Gastroesophageal sphincter (tissue), 4 donors: ENCODE results near the gene ERCC4. TPM values are rescaled to one million over a fixed set of nuclear protein-coding genes. Genes with fewer than 3 reads are reported as not detected.

Experiments used
- ATAC-seq: fragments of 150-250 bp; one replicate; pipeline ENCODE4 v1.9.1; 2016; ENCODE audit warnings: mild to moderate bottlenecking, moderate library complexity
- H3K27ac ChIP-seq, 4 donors: fragments of 200-600 bp; sonication (generic) in 3 of 4; 1 replicate in 3 of 4; 2 replicates in 1 of 4; pipeline ENCODE4 v1.5.1; 2016 to 2019
- H3K27me3 ChIP-seq: fragments of 200-600 bp; sonication (generic); one replicate; pipeline ENCODE4 v1.5.1; 2019
- H3K36me3 ChIP-seq, 2 donors: fragments of 200-600 bp; sonication (generic); one replicate each; pipeline ENCODE4 v1.5.1; 2019; ENCODE audit warnings: control low read depth in 1 of 2
- H3K4me1 ChIP-seq, 3 donors: fragments of 200-600 bp; sonication (generic); 1 replicate in 2 of 3; 2 replicates in 1 of 3; pipeline ENCODE4 v1.5.1; 2016 to 2019; ENCODE audit warnings: control low read depth in 2 of 3
- H3K4me3 ChIP-seq, 2 donors: fragments of 200-600 bp; sonication (generic); one replicate each; pipeline ENCODE4 v1.5.1; 2019; ENCODE audit warnings: mild to moderate bottlenecking in 1 of 2, moderate library complexity in 1 of 2
- H3K9me3 ChIP-seq, 3 donors: fragments of 200-600 bp; sonication (generic); one replicate each; pipeline ENCODE4 v1.5.1; 2017 to 2019; ENCODE audit warnings: control low read depth in 2 of 3
- EP300 ChIP-seq: sonication (generic); formaldehyde crosslinking; IDR thresholded peaks from one replicate; pipeline ENCODE4 v1.6.1; 2017; ENCODE audit warnings: antibody characterized with exemption, mild to moderate bottlenecking
- POLR2A ChIP-seq, 2 donors: fragments of 450-650 bp; IDR thresholded peaks; one replicate each; pipeline ENCODE4 v1.6.1; 2017; ENCODE audit warnings: antibody characterized with exemption in 2 of 2, mild to moderate bottlenecking in 2 of 2, moderate library complexity in 1 of 2
- POLR2AphosphoS5 ChIP-seq: sonication (generic); formaldehyde crosslinking; IDR thresholded peaks from one replicate; pipeline ENCODE4 v1.6.1; 2017; ENCODE audit warnings: antibody characterized with exemption
- WGBS, 2 donors: methylation state at CpG; one replicate each; pipeline ENCODE4 v1.1.5; 2018; ENCODE audit warnings: low coverage in 1 of 2; 5-methylcytosine and 5-hydroxymethylcytosine counted together
- total RNA-seq, 4 donors: library from RNA; depleted of rRNA; stranded (reverse); fragments of >200 nt; gene quantifications; one replicate each; pipeline ENCODE4 v1.1.0, GENCODE V29; 2016
- TF ChIP-seq, protein P1 (sequence below), 4 experiments: fragments of 200-600 bp in 2 of 4; fragments of 450-650 bp in 2 of 4; sonication (generic) in 1 of 4; IDR thresholded peaks; one replicate each; pipeline ENCODE4 v1.5.1; 2017 to 2019; ENCODE audit warnings: antibody characterized with exemption in 4 of 4, mild to moderate bottlenecking in 2 of 4, moderate library complexity in 2 of 4

The ERCC4 gene
- total RNA-seq, 4 donors from 2014 or later: 6.3 to 12.5 (median 9.2) TPM

DNA sequence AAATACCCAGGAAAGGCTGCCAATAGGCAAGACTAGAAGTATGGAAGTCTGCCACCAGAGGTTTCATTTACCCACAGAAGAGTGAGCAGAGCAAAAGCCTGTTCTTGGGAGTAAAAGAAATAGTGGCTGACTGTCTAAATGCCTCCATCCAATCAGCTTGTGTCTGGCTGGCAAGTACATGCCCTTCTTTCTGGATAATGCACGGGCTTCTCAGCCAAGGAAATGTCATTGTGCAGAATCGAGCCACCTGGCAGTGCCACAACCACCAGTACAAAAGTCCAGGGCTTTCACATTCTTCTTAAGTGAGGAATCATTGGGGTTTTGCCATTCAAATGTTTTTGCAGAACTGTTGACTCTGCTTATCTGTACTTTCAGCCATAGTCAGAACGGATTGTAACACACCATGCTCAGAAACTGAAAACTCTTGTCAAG, 10.1 kb upstream of the ERCC4 start:
- Histone ChIP-seq H3K9me3 (no peaks in the 10 kb centered on the region), H3K27me3 (no peaks in the 10 kb centered on the region), H3K36me3 (no peaks in the 10 kb centered on the region), H3K27ac (peak overlapping the region; percentile 29 to 81 (median 70)), H3K4me1 (peaks cover 5 to 39% (median 11%) of the 10 kb centered on the region in 3 donors), H3K4me3 (no peak overlapping the region)
- 3 to 5% methylated on average over 3 of the region's 3 CpGs for WGBS, 2 donors
- TF ChIP-seq EP300 (no peak), POLR2A (IDR thresholded peaks at IDR 0.05) (no peak), POLR2AphosphoS5 (peak; percentile 96)
- TF ChIP-seq, protein P1, sequence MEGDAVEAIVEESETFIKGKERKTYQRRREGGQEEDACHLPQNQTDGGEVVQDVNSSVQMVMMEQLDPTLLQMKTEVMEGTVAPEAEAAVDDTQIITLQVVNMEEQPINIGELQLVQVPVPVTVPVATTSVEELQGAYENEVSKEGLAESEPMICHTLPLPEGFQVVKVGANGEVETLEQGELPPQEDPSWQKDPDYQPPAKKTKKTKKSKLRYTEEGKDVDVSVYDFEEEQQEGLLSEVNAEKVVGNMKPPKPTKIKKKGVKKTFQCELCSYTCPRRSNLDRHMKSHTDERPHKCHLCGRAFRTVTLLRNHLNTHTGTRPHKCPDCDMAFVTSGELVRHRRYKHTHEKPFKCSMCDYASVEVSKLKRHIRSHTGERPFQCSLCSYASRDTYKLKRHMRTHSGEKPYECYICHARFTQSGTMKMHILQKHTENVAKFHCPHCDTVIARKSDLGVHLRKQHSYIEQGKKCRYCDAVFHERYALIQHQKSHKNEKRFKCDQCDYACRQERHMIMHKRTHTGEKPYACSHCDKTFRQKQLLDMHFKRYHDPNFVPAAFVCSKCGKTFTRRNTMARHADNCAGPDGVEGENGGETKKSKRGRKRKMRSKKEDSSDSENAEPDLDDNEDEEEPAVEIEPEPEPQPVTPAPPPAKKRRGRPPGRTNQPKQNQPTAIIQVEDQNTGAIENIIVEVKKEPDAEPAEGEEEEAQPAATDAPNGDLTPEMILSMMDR (IDR thresholded peaks at IDR 0.05): peak in 2 of 4 experiments; percentile 19 to 36
- ATAC-seq: peak; percentile 92

DNA sequence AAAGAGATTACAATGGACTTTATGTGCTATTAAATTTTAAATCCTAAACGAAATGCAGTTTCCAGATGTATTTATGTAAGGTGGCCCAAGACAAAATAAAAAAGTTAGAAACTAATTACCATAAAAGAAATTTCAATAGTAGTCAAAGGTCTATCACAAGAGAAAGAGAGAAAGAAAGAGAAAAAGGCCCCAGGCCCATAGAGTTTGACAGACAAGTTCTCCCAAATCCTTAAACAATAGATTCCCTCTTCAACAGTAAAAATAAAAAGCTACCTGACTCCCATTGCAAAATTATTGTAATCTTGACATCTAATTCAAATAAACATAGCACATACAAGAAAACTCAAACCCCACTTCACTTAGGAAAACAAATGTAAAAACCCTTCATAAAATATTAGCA, 8.6 kb upstream of the ERCC4 start:
- TF ChIP-seq POLR2A (IDR thresholded peaks at IDR 0.05): no peak
- no peak for TF ChIP-seq POLR2AphosphoS5
- TF ChIP-seq EP300: no peak
- TF ChIP-seq, protein P1 (IDR thresholded peaks at IDR 0.05): no peak
- Histone ChIP-seq H3K27me3 (no peaks in the 10 kb centered on the region), H3K36me3 (no peaks in the 10 kb centered on the region), H3K27ac (no peak overlapping the region), H3K4me3 (no peak overlapping the region), H3K4me1 (peaks cover 5 to 39% (median 11%) of the 10 kb centered on the region in 3 donors), H3K9me3 (no peaks in the 10 kb centered on the region)
- WGBS, 2 donors: 90% methylated on average over 1 of the region's 1 CpG; no CpG with 5 or more reads in 1 of the 2 donors
- no peak for ATAC-seq

DNA sequence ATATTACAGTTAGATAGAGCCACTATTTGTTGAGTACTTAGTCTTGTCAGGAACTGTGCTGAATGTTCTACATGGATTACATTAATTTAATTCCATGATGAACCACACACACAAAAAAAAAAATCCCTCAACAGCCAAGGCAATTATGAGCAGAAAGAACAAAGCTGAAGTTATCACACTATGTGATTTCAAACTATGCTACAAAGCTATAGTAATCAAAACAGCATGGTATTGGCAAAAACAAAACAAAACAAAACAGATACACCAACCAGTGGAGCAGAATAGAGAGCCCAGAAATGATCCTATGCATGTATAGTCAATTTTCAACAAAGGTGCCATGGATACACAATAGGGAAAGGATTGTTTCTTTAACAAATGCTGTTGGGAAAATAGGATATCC, 8.1 kb upstream of the ERCC4 start:
- Histone ChIP-seq H3K36me3 (no peaks in the 10 kb centered on the region), H3K27me3 (no peaks in the 10 kb centered on the region), H3K4me3 (no peak overlapping the region), H3K9me3 (no peaks in the 10 kb centered on the region), H3K27ac (no peak overlapping the region), H3K4me1 (peaks cover 5 to 36% (median 11%) of the 10 kb centered on the region in 3 donors)
- TF ChIP-seq EP300 (no peak), POLR2A (IDR thresholded peaks at IDR 0.05) (no peak), POLR2AphosphoS5 (no peak)
- TF ChIP-seq, protein P1 (IDR thresholded peaks at IDR 0.05): no peak
- no peak for ATAC-seq

DNA sequence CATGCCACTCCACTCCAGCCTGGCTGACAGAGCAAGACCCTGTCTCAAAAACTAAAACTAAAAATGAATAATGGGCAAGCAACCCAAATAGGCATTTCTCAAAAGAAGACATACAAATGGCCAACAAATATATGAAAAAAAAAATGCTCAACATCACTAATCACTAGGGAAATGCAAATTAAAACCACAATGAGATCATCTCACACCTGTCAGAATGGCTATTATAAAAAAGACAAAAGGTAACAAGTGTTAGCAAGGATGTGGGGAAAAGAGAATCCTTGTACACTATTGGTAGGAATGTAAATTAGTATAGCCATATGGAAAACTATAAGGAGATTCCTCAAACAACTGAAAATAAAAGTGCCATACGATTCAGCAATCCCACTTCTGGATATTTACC, 7.1 kb upstream of the ERCC4 start:
- no peak overlapping the region for H3K27ac ChIP-seq
- H3K4me3 ChIP-seq: no peak overlapping the region
- H3K36me3 ChIP-seq: no peaks in the 10 kb centered on the region
- H3K27me3 ChIP-seq: no peaks in the 10 kb centered on the region
- H3K9me3 ChIP-seq: no peaks in the 10 kb centered on the region
- peaks cover 5 to 26% (median 11%) of the 10 kb centered on the region in 3 donors for H3K4me1 ChIP-seq
- TF ChIP-seq POLR2A (IDR thresholded peaks at IDR 0.05): no peak
- no peak for TF ChIP-seq EP300
- 90 to 93% methylated on average over 1 of the region's 1 CpG for WGBS, 2 donors
- ATAC-seq: no peak

DNA sequence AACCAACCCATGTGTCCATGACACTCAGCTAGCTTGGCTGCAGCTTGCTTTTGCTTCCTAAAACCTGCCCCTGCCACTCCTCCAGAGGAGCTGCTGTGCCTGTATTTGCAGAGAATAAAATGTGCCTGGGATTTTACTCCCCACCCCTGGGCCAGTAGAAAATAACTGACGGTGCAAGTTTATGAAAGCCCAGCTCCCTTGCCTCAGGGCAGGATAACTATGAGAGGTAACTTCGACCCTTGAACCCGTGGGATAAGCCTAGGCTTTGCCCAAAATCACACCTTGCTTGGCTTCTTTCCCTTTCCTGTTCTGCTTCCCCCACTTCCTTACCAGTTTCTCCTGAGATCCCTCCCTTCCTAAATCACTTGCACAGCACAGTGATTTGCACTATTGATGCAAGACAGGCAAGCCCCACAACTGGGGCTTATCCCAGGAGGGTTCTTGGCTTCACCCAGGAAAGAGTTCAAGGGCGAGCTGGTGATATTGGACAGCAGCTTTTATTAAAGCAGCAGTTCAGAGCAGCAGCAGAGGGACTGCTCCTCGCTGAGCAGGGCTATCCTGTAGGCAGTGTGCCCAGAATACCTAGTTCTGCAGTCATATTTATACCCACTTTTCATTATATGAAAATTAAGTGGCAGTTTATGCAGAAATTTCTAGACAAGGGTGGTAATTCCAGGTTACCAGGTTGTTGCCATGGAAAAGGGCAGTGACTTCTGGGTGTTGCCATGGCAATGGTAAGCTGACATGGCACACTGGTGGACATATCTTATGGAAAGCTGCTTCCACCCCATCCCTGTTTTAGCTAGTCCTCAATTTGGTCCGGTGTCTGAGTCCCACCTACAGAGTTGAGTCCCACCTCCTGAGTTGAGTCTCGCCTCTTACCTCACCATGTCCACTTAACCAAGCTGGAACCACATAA, 6.3 kb upstream of the ERCC4 start:
- Histone ChIP-seq H3K4me3 (no peak overlapping the region), H3K27ac (no peak overlapping the region), H3K9me3 (no peaks in the 10 kb centered on the region), H3K36me3 (no peaks in the 10 kb centered on the region), H3K4me1 (peaks cover 5 to 31% (median 12%) of the 10 kb centered on the region in 3 donors), H3K27me3 (no peaks in the 10 kb centered on the region)
- TF ChIP-seq, protein P1 (IDR thresholded peaks at IDR 0.05): no peak
- TF ChIP-seq POLR2AphosphoS5: no peak
- TF ChIP-seq POLR2A (IDR thresholded peaks at IDR 0.05): no peak
- WGBS, 2 donors: 60 to 74% methylated on average over 1 to 6 of the region's 7 CpGs
- ATAC-seq: no peak
